ENCODE data around the gene DERL2. TPM values are rescaled to one million over a fixed set of nuclear protein-coding genes. Genes with fewer than 3 reads are reported as not detected.
"Not testable (repeated sequence)": the region's sequence is repeated elsewhere in the genome, so short reads cannot be mapped to it uniquely, and the experiment has no call there.

The DERL2 gene
- total RNA-seq, 6 experiments from 2014 or later, result 31.2 to 47.9 (median 43.2) TPM

DNA sequence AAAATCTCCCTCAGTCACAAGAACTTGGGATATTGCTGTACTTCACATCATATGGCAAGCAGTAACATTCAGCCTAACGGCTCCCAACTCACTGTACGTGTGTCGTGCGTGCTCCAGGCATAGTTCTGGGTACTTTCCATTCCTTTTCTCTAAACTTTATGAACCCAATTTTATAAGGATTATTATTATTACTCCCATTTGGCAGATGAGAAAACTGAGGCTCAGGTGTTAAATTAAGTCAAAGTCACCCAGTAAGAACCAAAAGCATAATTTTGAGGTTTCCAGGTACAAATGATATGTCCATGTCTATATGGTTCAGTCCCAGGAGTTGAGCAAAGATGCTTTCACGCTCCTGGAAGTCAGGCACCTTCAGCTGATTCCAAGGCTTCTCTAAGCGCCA, 42.2 kb downstream of the DERL2 start:
- Histone ChIP-seq H3K9me3 (no peaks in the 10 kb centered on the region), H3K36me3 (peaks cover 0 to 49% (median 12%) of the 10 kb centered on the region in 4 donors), H3K27me3 (no peaks in the 10 kb centered on the region), H3K4me1 (peaks cover 0 to 5% (median 0%) of the 10 kb centered on the region in 4 donors), H3K27ac (no peak overlapping the region), H3K4me3 (no peak overlapping the region)
- ATAC-seq (no peak), DNase-seq (no peak)
- intact Hi-C loops (cut with DNase I), result no loop called here
- TF ChIP-seq POLR2A (IDR thresholded peaks at IDR 0.05), result no peak
- no peak for TF ChIP-seq CTCF (IDR thresholded peaks at IDR 0.05)
- 96% methylated on average over 5 of the region's 6 CpGs for WGBS (ENCODE audit: insufficient coverage, low coverage, low lambda C conversion rate, missing lambda C conversion rate)

DNA sequence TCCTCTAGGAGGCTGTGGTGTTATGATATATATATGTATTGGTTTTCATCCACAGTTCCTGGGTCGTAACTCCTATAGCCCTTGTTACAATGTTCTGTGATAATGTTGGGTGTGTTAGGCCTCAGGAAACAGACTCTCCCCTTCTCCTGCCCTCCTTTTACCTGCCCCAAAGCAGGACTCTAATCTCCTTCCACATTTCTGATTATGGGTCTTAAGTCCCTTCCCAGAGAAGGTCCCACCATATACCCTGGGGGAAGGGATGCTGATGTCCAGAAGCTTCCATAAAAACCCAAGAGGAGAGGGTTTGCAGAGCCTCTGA, 46.6 kb downstream of the DERL2 start:
- intact Hi-C loops (cut with DNase I), result no loop called here
- DNase-seq (no peak), ATAC-seq (no peak)
- Histone ChIP-seq H3K4me1 (peaks cover 0 to 22% (median 0%) of the 10 kb centered on the region in 4 donors), H3K27ac (peak overlapping the region; percentile 2 to 54 (median 45)), H3K4me3 (peak overlapping the region in 1 of 3 donors; percentile 99), H3K27me3 (no peaks in the 10 kb centered on the region), H3K36me3 (peaks cover 0 to 49% (median 11%) of the 10 kb centered on the region in 4 donors), H3K9me3 (no peaks in the 10 kb centered on the region)
- 0% methylated on average over 1 of the region's 1 CpG for WGBS (ENCODE audit: insufficient coverage, low coverage, low lambda C conversion rate, missing lambda C conversion rate)
- TF ChIP-seq CTCF (IDR thresholded peaks at IDR 0.05) (peak in 1 of 4 donors; percentile 34), POLR2A (IDR thresholded peaks at IDR 0.05) (no peak)

DNA sequence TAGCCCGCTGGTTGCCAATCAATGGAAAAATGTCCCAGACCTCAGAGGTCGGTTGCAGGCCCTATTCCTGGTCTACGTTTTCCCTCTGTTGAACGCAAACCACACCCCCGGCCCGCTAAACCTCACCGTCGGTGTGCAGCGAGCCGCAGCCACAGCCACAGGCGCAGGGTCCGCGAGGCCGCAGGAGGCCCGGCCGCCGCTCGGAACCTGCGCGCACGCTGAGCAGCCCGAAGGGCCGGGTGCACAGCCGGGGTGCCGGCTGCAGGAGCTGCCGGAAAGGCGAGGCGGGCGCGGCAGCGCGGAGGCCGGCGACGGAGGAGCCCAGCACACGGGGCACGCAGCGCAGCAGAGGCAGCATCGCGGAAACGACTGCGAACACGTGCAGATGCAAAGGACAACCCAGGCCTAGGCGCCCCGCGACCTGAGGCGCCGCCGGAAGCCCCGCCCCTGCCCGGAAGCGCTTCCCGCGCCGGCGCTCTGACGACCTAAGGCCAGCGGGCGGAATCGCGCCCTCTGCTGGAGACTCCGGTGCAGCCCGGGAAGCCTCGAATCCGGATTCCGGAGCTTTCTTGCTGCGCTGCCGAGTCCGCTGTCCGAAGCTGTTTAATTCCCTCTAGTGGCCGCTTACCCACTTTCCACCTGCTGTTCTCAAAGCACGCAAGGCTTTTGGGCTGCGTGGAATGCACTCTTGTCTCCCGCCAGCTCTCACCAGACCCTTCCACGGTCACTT, 47.1 kb downstream of the DERL2 start, which contains the start of gene C1QBP:
Gene C1QBP (minus strand): TSS at position 440 of the 730 bp plus-strand sequence. CDS start 82 bp downstream, at position 358.
- Histone ChIP-seq H3K27ac (peak within 1 kb of the TSS; percentile 2 to 55 (median 45)), H3K36me3 (peaks cover 0 to 49% (median 12%) of the 10 kb centered on the region in 4 donors), H3K4me3 (peak within 1 kb of the TSS; percentile 75 to 99 (median 94)), H3K9me3 (no peaks in the 10 kb centered on the region), H3K27me3 (no peaks in the 10 kb centered on the region), H3K4me1 (peaks cover 0 to 22% (median 0%) of the 10 kb centered on the region in 4 donors)
- under 1% methylated on average over 21 of the region's 75 CpGs for WGBS (ENCODE audit: insufficient coverage, low coverage, low lambda C conversion rate, missing lambda C conversion rate)
- peak; percentile 72 for TF ChIP-seq POLR2A (IDR thresholded peaks at IDR 0.05)
- peak; percentile 99 to 100 (median 100) for TF ChIP-seq CTCF (IDR thresholded peaks at IDR 0.05)
- DNase-seq (peak; percentile 90 to 94 (median 94)), ATAC-seq (peak; percentile 97 to 99 (median 98))
- intact Hi-C loops (cut with DNase I), result no loop called here

DNA sequence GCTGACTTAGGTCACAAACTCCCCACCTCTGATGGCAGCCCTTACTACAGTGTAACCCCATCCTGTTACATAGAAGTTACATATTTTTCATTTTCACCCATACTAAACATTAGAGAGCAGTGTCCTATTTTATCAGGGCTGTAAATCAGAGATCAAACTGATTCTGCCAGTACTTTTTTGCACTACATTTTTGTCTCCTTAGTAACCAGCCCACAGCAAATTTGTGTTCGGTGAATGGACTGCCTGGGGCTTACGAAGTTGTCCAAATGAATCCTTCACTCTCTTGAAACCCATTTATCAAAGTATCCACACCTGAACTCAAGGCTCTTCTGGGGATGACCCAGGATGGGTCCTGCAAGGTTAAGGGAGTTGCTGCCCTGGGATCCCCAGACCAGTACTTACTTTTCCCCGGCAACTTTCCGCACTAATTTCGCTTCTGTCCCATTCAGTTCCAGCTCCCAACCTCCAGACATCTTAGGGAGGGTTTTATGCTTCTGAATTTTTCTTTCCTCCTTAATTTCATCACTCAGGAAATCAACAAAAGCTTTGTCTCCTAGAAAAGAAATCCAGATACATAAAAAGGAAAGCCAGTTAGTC, 48.2 kb downstream of the DERL2 start:
- DNase-seq, result no peak
- H3K4me1 ChIP-seq, result peaks cover 0 to 22% (median 0%) of the 10 kb centered on the region in 4 donors
- ATAC-seq, result no peak
- no peaks in the 10 kb centered on the region for H3K9me3 ChIP-seq
- intact Hi-C loops (cut with DNase I), result no loop called here
- H3K36me3 ChIP-seq, result peaks cover 0 to 52% (median 16%) of the 10 kb centered on the region in 4 donors
- H3K27ac ChIP-seq, result peak overlapping the region in 1 of 3 donors; percentile 19
- WGBS (ENCODE audit: insufficient coverage, low coverage, low lambda C conversion rate, missing lambda C conversion rate), result 43% methylated on average over 5 of the region's 5 CpGs
- H3K4me3 ChIP-seq, result peak overlapping the region; percentile 75 to 99 (median 94)
- H3K27me3 ChIP-seq, result no peaks in the 10 kb centered on the region
- TF ChIP-seq CTCF (IDR thresholded peaks at IDR 0.05) (no peak), POLR2A (IDR thresholded peaks at IDR 0.05) (no peak)

- H3K27me3 ChIP-seq; H3K4me3 ChIP-seq; intact Hi-C loops (cut with DNase I); H3K9me3 ChIP-seq; H3K27ac ChIP-seq; ATAC-seq; DNase-seq: not testable (repeated sequence)
- H3K4me1 ChIP-seq, result peaks cover 0 to 22% (median 0%) of the 10 kb centered on the region in 4 donors
- H3K36me3 ChIP-seq, result peaks cover 0 to 63% (median 21%) of the 10 kb centered on the region in 4 donors
- WGBS (ENCODE audit: insufficient coverage, low coverage, low lambda C conversion rate, missing lambda C conversion rate), result 86% methylated on average over 7 of the region's 12 CpGs
Measured at GRCh38 chr17:5435781-5436315, 50.1 kb downstream of the DERL2 start.
